Measurements from ENCODE around the gene USP49. TPM values are rescaled to one million over a fixed set of nuclear protein-coding genes. Genes with fewer than 3 reads are reported as not detected.

USP49 gene
- total and polyA plus RNA-seq, 2 of the 13 experiments (the other 11 are each of a cell fraction or from before 2014, with no cell fraction given), result 2.9 to 4.3 TPM

DNA sequence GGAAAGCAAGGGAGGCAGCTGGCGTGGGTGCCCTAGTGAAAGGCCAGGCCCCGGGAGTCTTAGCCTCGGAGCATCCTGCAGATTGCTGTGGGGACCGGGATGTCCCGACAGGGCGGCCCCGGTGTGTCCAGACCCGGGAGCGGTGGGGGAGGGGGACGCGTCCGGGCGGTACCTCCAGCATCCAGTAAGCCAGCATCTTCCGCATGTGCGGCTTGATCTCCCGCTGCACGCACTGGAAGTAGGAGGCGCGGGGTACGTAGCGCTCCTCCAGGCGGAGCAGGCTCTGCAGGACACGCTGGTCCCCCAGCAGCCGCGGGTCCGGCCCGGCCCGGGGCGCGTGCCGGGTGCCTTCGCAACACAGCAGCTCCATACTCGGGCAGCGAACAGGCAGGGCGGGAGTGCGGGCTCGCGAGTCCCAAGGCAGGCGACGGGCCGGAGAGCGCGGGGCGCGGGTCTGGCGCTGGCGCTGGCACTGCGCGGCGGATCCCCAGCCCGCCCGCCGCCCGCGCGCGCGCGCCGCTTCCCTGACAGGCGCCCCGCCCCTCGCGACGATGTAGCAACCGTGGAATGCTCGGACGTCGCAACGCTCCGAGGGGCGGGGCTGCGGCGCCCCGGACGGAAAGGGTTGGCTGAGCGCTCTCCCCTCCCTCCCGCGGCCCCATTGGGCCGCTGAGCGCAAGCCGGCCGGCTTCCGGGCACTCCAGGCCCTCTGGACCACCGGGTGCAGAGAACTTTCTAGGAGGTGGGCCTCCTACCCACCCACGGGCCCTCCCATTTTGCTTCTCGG is 46.3 kb upstream of the USP49 start, which contains the start of gene CCND3 (continued):
- TF ChIP-seq, protein P1, sequence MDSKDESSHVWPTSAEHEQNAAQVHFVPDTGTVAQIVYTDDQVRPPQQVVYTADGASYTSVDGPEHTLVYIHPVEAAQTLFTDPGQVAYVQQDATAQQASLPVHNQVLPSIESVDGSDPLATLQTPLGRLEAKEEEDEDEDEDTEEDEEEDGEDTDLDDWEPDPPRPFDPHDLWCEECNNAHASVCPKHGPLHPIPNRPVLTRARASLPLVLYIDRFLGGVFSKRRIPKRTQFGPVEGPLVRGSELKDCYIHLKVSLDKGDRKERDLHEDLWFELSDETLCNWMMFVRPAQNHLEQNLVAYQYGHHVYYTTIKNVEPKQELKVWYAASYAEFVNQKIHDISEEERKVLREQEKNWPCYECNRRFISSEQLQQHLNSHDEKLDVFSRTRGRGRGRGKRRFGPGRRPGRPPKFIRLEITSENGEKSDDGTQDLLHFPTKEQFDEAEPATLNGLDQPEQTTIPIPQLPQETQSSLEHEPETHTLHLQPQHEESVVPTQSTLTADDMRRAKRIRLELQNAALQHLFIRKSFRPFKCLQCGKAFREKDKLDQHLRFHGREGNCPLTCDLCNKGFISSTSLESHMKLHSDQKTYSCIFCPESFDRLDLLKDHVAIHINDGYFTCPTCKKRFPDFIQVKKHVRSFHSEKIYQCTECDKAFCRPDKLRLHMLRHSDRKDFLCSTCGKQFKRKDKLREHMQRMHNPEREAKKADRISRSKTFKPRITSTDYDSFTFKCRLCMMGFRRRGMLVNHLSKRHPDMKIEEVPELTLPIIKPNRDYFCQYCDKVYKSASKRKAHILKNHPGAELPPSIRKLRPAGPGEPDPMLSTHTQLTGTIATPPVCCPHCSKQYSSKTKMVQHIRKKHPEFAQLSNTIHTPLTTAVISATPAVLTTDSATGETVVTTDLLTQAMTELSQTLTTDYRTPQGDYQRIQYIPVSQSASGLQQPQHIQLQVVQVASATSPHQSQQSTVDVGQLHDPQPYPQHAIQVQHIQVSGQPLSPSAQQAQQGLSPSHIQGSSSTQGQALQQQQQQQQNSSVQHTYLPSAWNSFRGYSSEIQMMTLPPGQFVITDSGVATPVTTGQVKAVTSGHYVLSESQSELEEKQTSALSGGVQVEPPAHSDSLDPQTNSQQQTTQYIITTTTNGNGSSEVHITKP (CRISPR knock-in tag; IDR thresholded peaks at IDR 0.05; ENCODE audit: low read depth), result no peak
- TF ChIP-seq ZNF567 (CRISPR knock-in tag; IDR thresholded peaks at IDR 0.05; ENCODE audit: borderline replicate concordance) (no peak), NR2C2 (CRISPR knock-in tag; IDR thresholded peaks at IDR 0.05; ENCODE audit: borderline replicate concordance) (peak; percentile 82), CENPX (CRISPR knock-in tag; IDR thresholded peaks at IDR 0.05) (no peak), SAP130 (CRISPR knock-in tag; IDR thresholded peaks at IDR 0.05; ENCODE audit: low read depth) (peak; percentile 94), TBX2 (CRISPR knock-in tag; IDR thresholded peaks at IDR 0.05; ENCODE audit: borderline replicate concordance) (peak; percentile 65), SCMH1 (CRISPR knock-in tag; IDR thresholded peaks at IDR 0.05; ENCODE audit: borderline replicate concordance) (no peak), ZNF543 (CRISPR knock-in tag; IDR thresholded peaks at IDR 0.05) (peak; percentile 89; the same call in 1 of the 2 replicates), MAZ (IDR thresholded peaks at IDR 0.05; ENCODE audit: borderline replicate concordance, low read depth, low read length) (peak; percentile 88), MAZ (CRISPR knock-in tag; IDR thresholded peaks at IDR 0.05; ENCODE audit: low read depth) (peak; percentile 85; the same call in 1 of the 2 replicates), ZNF672 (CRISPR knock-in tag; IDR thresholded peaks at IDR 0.05) (no peak), ZNF556 (CRISPR knock-in tag; IDR thresholded peaks at IDR 0.05; ENCODE audit: borderline replicate concordance) (peak; percentile 27; the same call in 1 of the 2 replicates), ZFP37 (CRISPR knock-in tag; IDR thresholded peaks at IDR 0.05; ENCODE audit: borderline replicate concordance) (peak; percentile 16; the same call in 1 of the 2 replicates), SMAD1 (CRISPR knock-in tag; IDR thresholded peaks at IDR 0.05; ENCODE audit: borderline replicate concordance, low read depth) (no peak), HNF4A (CRISPR knock-in tag; IDR thresholded peaks at IDR 0.05) (no peak; the same call in 1 of the 2 replicates)
- TF ChIP-seq, protein P2, sequence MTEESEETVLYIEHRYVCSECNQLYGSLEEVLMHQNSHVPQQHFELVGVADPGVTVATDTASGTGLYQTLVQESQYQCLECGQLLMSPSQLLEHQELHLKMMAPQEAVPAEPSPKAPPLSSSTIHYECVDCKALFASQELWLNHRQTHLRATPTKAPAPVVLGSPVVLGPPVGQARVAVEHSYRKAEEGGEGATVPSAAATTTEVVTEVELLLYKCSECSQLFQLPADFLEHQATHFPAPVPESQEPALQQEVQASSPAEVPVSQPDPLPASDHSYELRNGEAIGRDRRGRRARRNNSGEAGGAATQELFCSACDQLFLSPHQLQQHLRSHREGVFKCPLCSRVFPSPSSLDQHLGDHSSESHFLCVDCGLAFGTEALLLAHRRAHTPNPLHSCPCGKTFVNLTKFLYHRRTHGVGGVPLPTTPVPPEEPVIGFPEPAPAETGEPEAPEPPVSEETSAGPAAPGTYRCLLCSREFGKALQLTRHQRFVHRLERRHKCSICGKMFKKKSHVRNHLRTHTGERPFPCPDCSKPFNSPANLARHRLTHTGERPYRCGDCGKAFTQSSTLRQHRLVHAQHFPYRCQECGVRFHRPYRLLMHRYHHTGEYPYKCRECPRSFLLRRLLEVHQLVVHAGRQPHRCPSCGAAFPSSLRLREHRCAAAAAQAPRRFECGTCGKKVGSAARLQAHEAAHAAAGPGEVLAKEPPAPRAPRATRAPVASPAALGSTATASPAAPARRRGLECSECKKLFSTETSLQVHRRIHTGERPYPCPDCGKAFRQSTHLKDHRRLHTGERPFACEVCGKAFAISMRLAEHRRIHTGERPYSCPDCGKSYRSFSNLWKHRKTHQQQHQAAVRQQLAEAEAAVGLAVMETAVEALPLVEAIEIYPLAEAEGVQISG (CRISPR knock-in tag; IDR thresholded peaks at IDR 0.05), result peak; percentile 81
- TF ChIP-seq, protein P3, sequence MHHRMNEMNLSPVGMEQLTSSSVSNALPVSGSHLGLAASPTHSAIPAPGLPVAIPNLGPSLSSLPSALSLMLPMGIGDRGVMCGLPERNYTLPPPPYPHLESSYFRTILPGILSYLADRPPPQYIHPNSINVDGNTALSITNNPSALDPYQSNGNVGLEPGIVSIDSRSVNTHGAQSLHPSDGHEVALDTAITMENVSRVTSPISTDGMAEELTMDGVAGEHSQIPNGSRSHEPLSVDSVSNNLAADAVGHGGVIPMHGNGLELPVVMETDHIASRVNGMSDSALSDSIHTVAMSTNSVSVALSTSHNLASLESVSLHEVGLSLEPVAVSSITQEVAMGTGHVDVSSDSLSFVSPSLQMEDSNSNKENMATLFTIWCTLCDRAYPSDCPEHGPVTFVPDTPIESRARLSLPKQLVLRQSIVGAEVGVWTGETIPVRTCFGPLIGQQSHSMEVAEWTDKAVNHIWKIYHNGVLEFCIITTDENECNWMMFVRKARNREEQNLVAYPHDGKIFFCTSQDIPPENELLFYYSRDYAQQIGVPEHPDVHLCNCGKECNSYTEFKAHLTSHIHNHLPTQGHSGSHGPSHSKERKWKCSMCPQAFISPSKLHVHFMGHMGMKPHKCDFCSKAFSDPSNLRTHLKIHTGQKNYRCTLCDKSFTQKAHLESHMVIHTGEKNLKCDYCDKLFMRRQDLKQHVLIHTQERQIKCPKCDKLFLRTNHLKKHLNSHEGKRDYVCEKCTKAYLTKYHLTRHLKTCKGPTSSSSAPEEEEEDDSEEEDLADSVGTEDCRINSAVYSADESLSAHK (CRISPR knock-in tag; IDR thresholded peaks at IDR 0.05; ENCODE audit: borderline replicate concordance), result no peak
- TF ChIP-seq, protein P4, sequence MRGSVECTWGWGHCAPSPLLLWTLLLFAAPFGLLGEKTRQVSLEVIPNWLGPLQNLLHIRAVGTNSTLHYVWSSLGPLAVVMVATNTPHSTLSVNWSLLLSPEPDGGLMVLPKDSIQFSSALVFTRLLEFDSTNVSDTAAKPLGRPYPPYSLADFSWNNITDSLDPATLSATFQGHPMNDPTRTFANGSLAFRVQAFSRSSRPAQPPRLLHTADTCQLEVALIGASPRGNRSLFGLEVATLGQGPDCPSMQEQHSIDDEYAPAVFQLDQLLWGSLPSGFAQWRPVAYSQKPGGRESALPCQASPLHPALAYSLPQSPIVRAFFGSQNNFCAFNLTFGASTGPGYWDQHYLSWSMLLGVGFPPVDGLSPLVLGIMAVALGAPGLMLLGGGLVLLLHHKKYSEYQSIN (CRISPR knock-in tag; IDR thresholded peaks at IDR 0.05; ENCODE audit: borderline replicate concordance), result no peak
